HepG2 (cell line): ENCODE measurements around the gene JSRP1. TPM values are rescaled to one million over a fixed set of nuclear protein-coding genes. Genes with fewer than 3 reads are reported as not detected.

ENCODE experiments used
- ATAC-seq: fragments of 200-7000 bp; cut with Tn5 transposase; 3 replicates; pipeline ENCODE4 v1.9.1; 2020; ENCODE audit warnings: mild to moderate bottlenecking, moderate library complexity
- BruUV-seq: library from RNA; stranded (reverse); fragments of 400-500 nt; replicated peaks from 2 replicates; lab custom pipeline; 2021; lab: Mats Ljungman, UMichigan
- CTCF ChIA-PET: fragments of 300-600 bp; formaldehyde crosslinking; extraction: SDS; loops from one replicate; lab custom pipeline; 2021; ENCODE audit warnings: low total read pairs, inconsistent platforms, low intra/inter-chr PET ratio; lab: Yijun Ruan, JAX
- POLR2A ChIA-PET: fragments of 350-600 bp; sonication (Branson Sonifier 250); formaldehyde crosslinking; loops from one replicate; lab custom pipeline; 2020; ENCODE audit warnings: antibody characterized with exemption, inconsistent platforms; lab: Yijun Ruan, JAX
- DNase-seq: peaks from one replicate; pipeline ENCODE4 v3.0.0-alpha.2; 2015; ENCODE audit warnings: low spot score
- FAIRE-seq: peaks from 3 replicates; lab custom pipeline; 2011; peaks lifted over from hg19 to GRCh38; lab: Jason Lieb, UNC
- H2AFZ ChIP-seq: one replicate; pipeline ENCODE4 v1.6.1; 2011; ENCODE audit warnings: low read length, inconsistent platforms
- H3K27ac ChIP-seq: fragments of 300-600 bp; 3 replicates; pipeline ENCODE4 v1.8.0; 2011; ENCODE audit warnings: mixed run types, mild to moderate bottlenecking, mixed read lengths, low read length, inconsistent platforms; ENCODE audit not compliant: insufficient read depth; ENCODE audit errors: extremely low read length
- H3K27me3 ChIP-seq, 2 experiments: fragments of 200-600 bp in 1 of 2; 2 replicates in 1 of 2; 3 replicates in 1 of 2; pipeline versions ENCODE4 v1.6.0 to v1.8.0; 2011; ENCODE audit warnings: low read length in 2 of 2, mild to moderate bottlenecking in 2 of 2, moderate library complexity in 2 of 2, inconsistent platforms in 1 of 2; ENCODE audit not compliant: insufficient read depth in 2 of 2, control insufficient read depth in 1 of 2
- H3K36me3 ChIP-seq, 2 experiments: fragments of 200-600 bp in 1 of 2; replicated peaks in 1 of 2; 2 replicates in 1 of 2; 3 replicates in 1 of 2; pipeline versions ENCODE4 v1.5.1 to v1.8.0; 2011; ENCODE audit warnings: low read length in 2 of 2, inconsistent platforms in 1 of 2; ENCODE audit not compliant: insufficient read depth in 2 of 2, control insufficient read depth in 1 of 2
- H3K4me1 ChIP-seq: 2 replicates; pipeline ENCODE4 v1.5.1; 2012; ENCODE audit warnings: low read length, inconsistent platforms; ENCODE audit not compliant: insufficient read depth
- H3K4me2 ChIP-seq: 2 replicates; pipeline ENCODE4 v1.6.0; 2011; ENCODE audit warnings: low read depth, low read length, inconsistent platforms
- H3K4me3 ChIP-seq, 3 experiments: fragments of 200-600 bp in 1 of 3; sonication (generic), shearing (Covaris generic) in 1 of 3; replicated peaks in 1 of 3; 2 replicates each; pipeline ENCODE4 v1.5.1; 2011 to 2016; ENCODE audit warnings: low read length in 3 of 3, inconsistent platforms in 2 of 3, low read depth in 2 of 3, mild to moderate bottlenecking in 2 of 3, control low read depth in 1 of 3, mixed read lengths in 1 of 3; ENCODE audit not compliant: insufficient read depth in 1 of 3
- H3K79me2 ChIP-seq: one replicate; pipeline ENCODE4 v1.6.1; 2011; ENCODE audit warnings: low read length, inconsistent platforms; ENCODE audit not compliant: insufficient read depth
- H3K9ac ChIP-seq: 2 replicates; pipeline ENCODE4 v1.6.0; 2011; ENCODE audit warnings: mild to moderate bottlenecking, low read depth, low read length, inconsistent platforms; ENCODE audit not compliant: insufficient read depth
- H3K9me3 ChIP-seq: 2 replicates; pipeline ENCODE4 v1.5.1; 2012; ENCODE audit warnings: mild to moderate bottlenecking, low read length
- H4K20me1 ChIP-seq: 2 replicates; pipeline ENCODE4 v1.6.0; 2011; ENCODE audit warnings: inconsistent platforms, mild to moderate bottlenecking, low read length, moderate library complexity; ENCODE audit not compliant: insufficient read depth
- AGO1 ChIP-seq: fragments of 200-400 bp; formaldehyde crosslinking; IDR thresholded peaks from 2 replicates; pipeline ENCODE4 v1.6.1; 2017; ENCODE audit warnings: mild to moderate bottlenecking, low read depth, low read length, moderate library complexity; ENCODE audit not compliant: poor library complexity, severe bottlenecking
- AGO2 ChIP-seq: fragments of 200-400 bp; formaldehyde crosslinking; optimal IDR thresholded peaks from 2 replicates; pipeline ENCODE3; 2017; ENCODE audit warnings: mild to moderate bottlenecking, low read depth, low read length, moderate library complexity
- AKAP8 ChIP-seq: sonication (generic); formaldehyde crosslinking; IDR thresholded peaks from 2 replicates; pipeline ENCODE4 v1.5.1; 2020; ENCODE audit warnings: mild to moderate bottlenecking, missing genetic modification reagents
- FOXA1 ChIP-seq, 2 experiments: fragments of 450-650 bp in 1 of 2; sonication (generic) in 1 of 2; formaldehyde crosslinking in 1 of 2; IDR thresholded peaks; 2 replicates each; pipeline versions ENCODE4 v1.4.0 to v1.6.1; 2016 to 2020; ENCODE audit warnings: missing genetic modification reagents in 1 of 2
- HDAC2 ChIP-seq: sonication (generic); formaldehyde crosslinking; IDR thresholded peaks from 2 replicates; pipeline ENCODE4 v1.4.0; 2020; ENCODE audit warnings: missing genetic modification reagents
- KDM2A ChIP-seq: sonication (generic); formaldehyde crosslinking; IDR thresholded peaks from 2 replicates; pipeline ENCODE4 v1.4.0; 2020; ENCODE audit warnings: low read depth, missing genetic modification reagents, borderline replicate concordance
- MTA3 ChIP-seq: sonication (generic); formaldehyde crosslinking; IDR thresholded peaks from 2 replicates; pipeline ENCODE4 v1.4.0; 2020; ENCODE audit warnings: missing genetic modification reagents
- NONO ChIP-seq, 2 experiments: fragments of 450-650 bp in 1 of 2; sonication (generic) in 1 of 2; formaldehyde crosslinking in 1 of 2; IDR thresholded peaks in 1 of 2; conservative IDR thresholded peaks in 1 of 2; 2 replicates each; pipeline versions ENCODE4 v1.6.1 to v1.8.0; 2017 to 2022; ENCODE audit warnings: mild to moderate bottlenecking in 1 of 2, missing genetic modification reagents in 1 of 2, moderate library complexity in 1 of 2
- POLR2G ChIP-seq: fragments of 200-400 bp; formaldehyde crosslinking; IDR thresholded peaks from 2 replicates; pipeline ENCODE4 v1.6.1; 2018; ENCODE audit warnings: mild to moderate bottlenecking, low read depth, low read length, moderate library complexity
- RARA ChIP-seq: IDR thresholded peaks from 2 replicates; pipeline ENCODE4 v1.6.1; 2016; ENCODE audit warnings: missing genetic modification reagents, missing compliant biosample characterization
- RBFOX2 ChIP-seq: fragments of 200-400 bp; formaldehyde crosslinking; IDR thresholded peaks from 2 replicates; pipeline ENCODE4 v1.6.1; 2017; ENCODE audit warnings: low read depth, mild to moderate bottlenecking, low read length
- RXRA ChIP-seq: sonication (generic); formaldehyde crosslinking; IDR thresholded peaks from 2 replicates; pipeline ENCODE4 v1.5.1; 2020; ENCODE audit warnings: missing genetic modification reagents
- SMARCC2 ChIP-seq: fragments of 450-650 bp; IDR thresholded peaks from 2 replicates; pipeline ENCODE4 v1.6.1; 2017; ENCODE audit warnings: antibody characterized with exemption, mild to moderate bottlenecking
- SYNCRIP ChIP-seq: fragments of 200-400 bp; formaldehyde crosslinking; IDR thresholded peaks from 2 replicates; pipeline ENCODE4 v1.6.1; 2018; ENCODE audit warnings: mild to moderate bottlenecking, low read depth, low read length; ENCODE audit not compliant: insufficient read depth
- ZNF7 ChIP-seq: IDR thresholded peaks from 2 replicates; pipeline ENCODE4 v1.6.1; 2016; ENCODE audit warnings: missing biosample characterization, missing genetic modification reagents
- WGBS: methylation state at CpG from one replicate; pipeline ENCODE4 v1.1.6; 2017; ENCODE audit warnings: low lambda C conversion rate; 5-methylcytosine and 5-hydroxymethylcytosine counted together
- in situ Hi-C: cut with HindIII; loops from 2 replicates; pipeline ENCODE4 v1.10.0; 2017; ENCODE audit warnings: low pct_unique_long_range_greater_than_20kb; ENCODE audit not compliant: extremely low pct_ligation_motif_present
- intact Hi-C: fragments of 100-400 bp; cut with micrococcal nuclease; formaldehyde crosslinking; loops from one replicate; pipeline ENCODE4 v1.10.0; 2022; ENCODE audit not compliant: unreplicated experiment
- polyA plus RNA-seq, 8 experiments: library from polyadenylated mRNA; depleted of rRNA in 3 of 8; stranded (reverse) in 7 of 8; unstranded in 1 of 8; fragments of >200 nt; fragmentation: Illumina TruSeq in 4 of 8; extraction: Trizol in 4 of 8; gene quantifications; 2 replicates each; pipeline versions ENCODE4 v1.2.1 to v1.2.3, GENCODE V29; 2011 to 2016; ENCODE audit warnings: low read depth in 4 of 8, missing spikeins in 1 of 8, mixed read lengths in 1 of 8; ENCODE audit not compliant: insufficient read depth in 1 of 8
- total RNA-seq, 5 experiments: library from RNA; depleted of rRNA; stranded (reverse); fragments of >200 nt; fragmentation: Illumina TruSeq; extraction: Trizol; gene quantifications; 2 replicates each; pipeline ENCODE4 v1.2.3, GENCODE V29; 2016; ENCODE audit warnings: low read depth in 1 of 5
- TF ChIP-seq, protein P1 (sequence below): sonication (generic); formaldehyde crosslinking; IDR thresholded peaks from 2 replicates; pipeline ENCODE4 v1.5.0; 2020; ENCODE audit warnings: missing genetic modification reagents, mild to moderate bottlenecking, borderline replicate concordance
- TF ChIP-seq, protein P2 (sequence below): IDR thresholded peaks from 2 replicates; pipeline ENCODE4 v1.6.1; 2018; ENCODE audit warnings: missing genetic modification reagents
- TF ChIP-seq, protein P3 (sequence below): sonication (generic); formaldehyde crosslinking; IDR thresholded peaks from 2 replicates; pipeline ENCODE4 v1.4.0; 2020; ENCODE audit warnings: missing genetic modification reagents

JSRP1 gene
- total and polyA plus RNA-seq, 2 of the 13 experiments (the other 11 are each of a cell fraction or from before 2014, with no cell fraction given): 0.16 to 0.38 TPM

DNA sequence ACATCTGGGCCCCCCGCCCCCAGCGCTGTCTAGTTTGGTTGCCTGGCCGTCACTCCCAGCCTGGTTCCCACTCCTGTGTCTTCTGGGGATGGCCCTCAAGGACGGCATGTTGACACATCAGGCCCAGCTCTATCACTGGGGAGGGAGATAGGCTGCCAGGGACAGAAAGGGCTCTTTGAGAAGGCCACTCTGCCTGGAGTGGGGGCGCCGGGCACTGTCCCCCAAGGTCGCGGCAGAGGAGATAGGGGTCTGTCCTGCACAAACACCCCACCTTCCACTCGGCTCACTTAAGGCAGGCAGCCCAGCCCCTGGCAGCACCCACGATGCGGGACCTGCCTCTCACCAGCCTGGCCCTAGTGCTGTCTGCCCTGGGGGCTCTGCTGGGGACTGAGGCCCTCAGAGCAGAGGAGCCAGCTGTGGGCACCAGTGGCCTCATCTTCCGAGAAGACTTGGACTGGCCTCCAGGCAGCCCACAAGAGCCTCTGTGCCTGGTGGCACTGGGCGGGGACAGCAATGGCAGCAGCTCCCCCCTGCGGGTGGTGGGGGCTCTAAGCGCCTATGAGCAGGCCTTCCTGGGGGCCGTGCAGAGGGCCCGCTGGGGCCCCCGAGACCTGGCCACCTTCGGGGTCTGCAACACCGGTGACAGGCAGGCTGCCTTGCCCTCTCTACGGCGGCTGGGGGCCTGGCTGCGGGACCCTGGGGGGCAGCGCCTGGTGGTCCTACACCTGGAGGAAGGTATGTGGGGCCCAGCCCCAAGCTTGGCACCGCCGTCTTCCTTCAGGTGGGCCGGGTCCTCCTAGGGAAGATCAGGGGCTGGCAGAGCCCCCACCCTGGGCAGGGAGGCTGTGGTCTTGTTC lies 7.0 kb downstream of the JSRP1 start, which contains the start of gene AMH:
AMH (plus strand) TSS at position 314 of the 857 bp plus-strand sequence; CDS start at position 324, 10 bp downstream.
- Histone ChIP-seq H3K27ac (no peak within 1 kb of the TSS), H3K9ac (no peak within 1 kb of the TSS), H2AFZ (no peak within 1 kb of the TSS), H3K27me3 (no peaks in the 10 kb centered on the region), H3K36me3 (peaks cover 19 to 34% of the 10 kb centered on the region in 2 experiments; a peak in 4 of 5 replicates), H3K79me2 (no peaks in the 10 kb centered on the region), H4K20me1 (no peaks in the 10 kb centered on the region), H3K4me1 (peaks cover 23% of the 10 kb centered on the region), H3K9me3 (no peaks in the 10 kb centered on the region), H3K4me2 (no peak within 1 kb of the TSS), H3K4me3 (no peak within 1 kb of the TSS)
- in situ Hi-C loops: no loop called here
- ChIA-PET POLR2A (interaction anchor here (0.7 to 1.2 kb wide), 2 partner anchors 10 to 11 kb away, joined by 3 read pairs; no protein-coding TSS in a partner anchor), CTCF (no interaction called here)
- ATAC-seq: no peak; the same call in 2 of the 3 replicates
- WGBS: 53% methylated on average over 3 of the region's 27 CpGs
- DNase-seq: no peak
- BruUV-seq: no TSS peak
- intact Hi-C loops: no loop called here
- no peak for FAIRE-seq
- peak; percentile 24; the same call in 1 of the 2 replicates for TF ChIP-seq AKAP8 (CRISPR knock-in tag)
- no peak for TF ChIP-seq NONO (IDR thresholded peaks at IDR 0.05)
- no peak for TF ChIP-seq NONO (CRISPR knock-in tag; conservative IDR thresholded peaks at IDR 0.05)
- TF ChIP-seq, protein P1, sequence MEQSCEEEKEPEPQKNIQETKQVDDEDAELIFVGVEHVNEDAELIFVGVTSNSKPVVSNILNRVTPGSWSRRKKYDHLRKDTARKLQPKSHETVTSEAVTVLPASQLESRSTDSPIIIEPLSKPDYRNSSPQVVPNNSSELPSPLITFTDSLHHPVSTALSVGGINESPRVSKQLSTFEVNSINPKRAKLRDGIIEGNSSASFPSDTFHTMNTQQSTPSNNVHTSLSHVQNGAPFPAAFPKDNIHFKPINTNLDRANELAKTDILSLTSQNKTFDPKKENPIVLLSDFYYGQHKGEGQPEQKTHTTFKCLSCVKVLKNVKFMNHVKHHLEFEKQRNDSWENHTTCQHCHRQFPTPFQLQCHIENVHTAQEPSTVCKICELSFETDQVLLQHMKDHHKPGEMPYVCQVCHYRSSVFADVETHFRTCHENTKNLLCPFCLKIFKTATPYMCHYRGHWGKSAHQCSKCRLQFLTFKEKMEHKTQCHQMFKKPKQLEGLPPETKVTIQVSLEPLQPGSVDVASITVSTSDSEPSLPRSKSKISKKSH (CRISPR knock-in tag): 0 out of 2 replicates have a peak, but pooled peaks have one; percentile 20
- no peak for TF ChIP-seq MTA3 (CRISPR knock-in tag)
- no peak for TF ChIP-seq SMARCC2
- TF ChIP-seq, protein P2, sequence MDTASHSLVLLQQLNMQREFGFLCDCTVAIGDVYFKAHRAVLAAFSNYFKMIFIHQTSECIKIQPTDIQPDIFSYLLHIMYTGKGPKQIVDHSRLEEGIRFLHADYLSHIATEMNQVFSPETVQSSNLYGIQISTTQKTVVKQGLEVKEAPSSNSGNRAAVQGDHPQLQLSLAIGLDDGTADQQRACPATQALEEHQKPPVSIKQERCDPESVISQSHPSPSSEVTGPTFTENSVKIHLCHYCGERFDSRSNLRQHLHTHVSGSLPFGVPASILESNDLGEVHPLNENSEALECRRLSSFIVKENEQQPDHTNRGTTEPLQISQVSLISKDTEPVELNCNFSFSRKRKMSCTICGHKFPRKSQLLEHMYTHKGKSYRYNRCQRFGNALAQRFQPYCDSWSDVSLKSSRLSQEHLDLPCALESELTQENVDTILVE (CRISPR knock-in tag): no peak
- peak; percentile 44 for TF ChIP-seq POLR2G
- no peak for TF ChIP-seq ZNF7 (CRISPR knock-in tag)
- TF ChIP-seq FOXA1 (IDR thresholded peaks at IDR 0.05): no peak
- peak; percentile 50; the same call in 1 of the 2 replicates for TF ChIP-seq FOXA1 (CRISPR knock-in tag; IDR thresholded peaks at IDR 0.05)
- no peak for TF ChIP-seq HDAC2
- TF ChIP-seq AGO2: peak; percentile 97
- TF ChIP-seq SYNCRIP: no peak
- TF ChIP-seq RXRA (CRISPR knock-in tag): peak; percentile 16; the same call in 1 of the 2 replicates
- no peak for TF ChIP-seq RARA (CRISPR knock-in tag)
- TF ChIP-seq, protein P3, sequence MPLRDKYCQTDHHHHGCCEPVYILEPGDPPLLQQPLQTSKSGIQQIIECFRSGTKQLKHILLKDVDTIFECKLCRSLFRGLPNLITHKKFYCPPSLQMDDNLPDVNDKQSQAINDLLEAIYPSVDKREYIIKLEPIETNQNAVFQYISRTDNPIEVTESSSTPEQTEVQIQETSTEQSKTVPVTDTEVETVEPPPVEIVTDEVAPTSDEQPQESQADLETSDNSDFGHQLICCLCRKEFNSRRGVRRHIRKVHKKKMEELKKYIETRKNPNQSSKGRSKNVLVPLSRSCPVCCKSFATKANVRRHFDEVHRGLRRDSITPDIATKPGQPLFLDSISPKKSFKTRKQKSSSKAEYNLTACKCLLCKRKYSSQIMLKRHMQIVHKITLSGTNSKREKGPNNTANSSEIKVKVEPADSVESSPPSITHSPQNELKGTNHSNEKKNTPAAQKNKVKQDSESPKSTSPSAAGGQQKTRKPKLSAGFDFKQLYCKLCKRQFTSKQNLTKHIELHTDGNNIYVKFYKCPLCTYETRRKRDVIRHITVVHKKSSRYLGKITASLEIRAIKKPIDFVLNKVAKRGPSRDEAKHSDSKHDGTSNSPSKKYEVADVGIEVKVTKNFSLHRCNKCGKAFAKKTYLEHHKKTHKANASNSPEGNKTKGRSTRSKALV (CRISPR knock-in tag): no peak
- TF ChIP-seq RBFOX2: peak; percentile 63
- peak; percentile 91 for TF ChIP-seq AGO1
- TF ChIP-seq KDM2A (CRISPR knock-in tag): peak; percentile 42; the same call in 1 of the 2 replicates
